Measurements from ENCODE around the gene ST3GAL3.

Gene ST3GAL3

GRCh38 chr1:43919906-43920305 lies 212.6 kb downstream of the ST3GAL3 start:
- no peak overlapping the region for H2AFZ ChIP-seq (ENCODE audit: low read depth, low read length)
- no peaks in the 10 kb centered on the region for H3K79me2 ChIP-seq (ENCODE audit: insufficient read depth, low read length)
- no peaks in the 10 kb centered on the region for H3K27me3 ChIP-seq (ENCODE audit: insufficient read depth, low read length, poor library complexity)
- no peak overlapping the region for H3K4me3 ChIP-seq (ENCODE audit: low read depth in 1 of 2, low read length in 2 of 2)
- peaks cover 11% of the 10 kb centered on the region; the same call in 1 of the 2 replicates for H3K4me1 ChIP-seq (ENCODE audit: insufficient read depth, low read length)
- TF ChIP-seq CTCF (IDR thresholded peaks at IDR 0.05; ENCODE audit: borderline replicate concordance, extremely low read depth, low read length, poor library complexity, severe bottlenecking) (no peak), EZH2 (IDR thresholded peaks at IDR 0.05; ENCODE audit: borderline replicate concordance, low read depth, low read length, severe bottlenecking) (no peak)
- H3K27ac ChIP-seq (ENCODE audit: low read length): 0 out of 2 replicates have a peak overlapping the region, but pooled peaks have one; percentile 4
- no peaks in the 10 kb centered on the region for H3K36me3 ChIP-seq (ENCODE audit: insufficient read depth, low read length)
- H3K9me3 ChIP-seq (ENCODE audit: insufficient read depth, low read length, severe bottlenecking): no peaks in the 10 kb centered on the region
- no peak overlapping the region for H3K9ac ChIP-seq (ENCODE audit: low read depth, low read length)
- ATAC-seq (ENCODE audit: insufficient read depth, low read depth) (peak; percentile 95), DNase-seq (peak; percentile 62)
- no peaks in the 10 kb centered on the region for H4K20me1 ChIP-seq (ENCODE audit: insufficient read depth, low read length)
- H3K4me2 ChIP-seq (ENCODE audit: insufficient read depth, low read length): no peak overlapping the region

- DNase-seq: no peak
- Histone ChIP-seq H3K27ac (ENCODE audit: low read length) (no peak overlapping the region), H3K36me3 (ENCODE audit: insufficient read depth, low read length) (no peaks in the 10 kb centered on the region; the same call in 1 of the 2 replicates), H2AFZ (ENCODE audit: low read depth, low read length) (no peak overlapping the region), H3K79me2 (ENCODE audit: insufficient read depth, low read length) (no peaks in the 10 kb centered on the region), H3K4me2 (ENCODE audit: insufficient read depth, low read length) (no peak overlapping the region), H3K4me1 (ENCODE audit: insufficient read depth, low read length) (peaks cover 11% of the 10 kb centered on the region; the same call in 1 of the 2 replicates), H4K20me1 (ENCODE audit: insufficient read depth, low read length) (no peaks in the 10 kb centered on the region), H3K27me3 (ENCODE audit: insufficient read depth, low read length, poor library complexity) (no peaks in the 10 kb centered on the region), H3K9me3 (ENCODE audit: insufficient read depth, low read length, severe bottlenecking) (no peaks in the 10 kb centered on the region), H3K9ac (ENCODE audit: low read depth, low read length) (no peak overlapping the region), H3K4me3 (ENCODE audit: low read depth in 1 of 2, low read length in 2 of 2) (no peak overlapping the region)
- ATAC-seq (ENCODE audit: insufficient read depth, low read depth): no peak
- no peak for TF ChIP-seq CTCF (IDR thresholded peaks at IDR 0.05; ENCODE audit: borderline replicate concordance, extremely low read depth, low read length, poor library complexity, severe bottlenecking)
- no peak for TF ChIP-seq EZH2 (IDR thresholded peaks at IDR 0.05; ENCODE audit: borderline replicate concordance, low read depth, low read length, severe bottlenecking)
Measured at GRCh38 chr1:43921022-43921421, 213.7 kb downstream of the ST3GAL3 start.

GRCh38 chr1:43924516-43924915 lies 217.2 kb downstream of the ST3GAL3 start:
- Histone ChIP-seq H3K27me3 (ENCODE audit: insufficient read depth, low read length, poor library complexity) (no peaks in the 10 kb centered on the region), H3K79me2 (ENCODE audit: insufficient read depth, low read length) (no peaks in the 10 kb centered on the region), H3K9me3 (ENCODE audit: insufficient read depth, low read length, severe bottlenecking) (no peaks in the 10 kb centered on the region), H4K20me1 (ENCODE audit: insufficient read depth, low read length) (no peaks in the 10 kb centered on the region), H3K9ac (ENCODE audit: low read depth, low read length) (no peak overlapping the region), H3K27ac (ENCODE audit: low read length) (no peak overlapping the region), H3K4me1 (ENCODE audit: insufficient read depth, low read length) (peaks cover 8% of the 10 kb centered on the region; the same call in 1 of the 2 replicates), H3K4me3 (ENCODE audit: low read depth in 1 of 2, low read length in 2 of 2) (no peak overlapping the region), H2AFZ (ENCODE audit: low read depth, low read length) (no peak overlapping the region), H3K36me3 (ENCODE audit: insufficient read depth, low read length) (no peaks in the 10 kb centered on the region; the same call in 1 of the 2 replicates), H3K4me2 (ENCODE audit: insufficient read depth, low read length) (no peak overlapping the region)
- ATAC-seq (ENCODE audit: insufficient read depth, low read depth) (no peak), DNase-seq (no peak)
- no peak for TF ChIP-seq CTCF (IDR thresholded peaks at IDR 0.05; ENCODE audit: borderline replicate concordance, extremely low read depth, low read length, poor library complexity, severe bottlenecking)
- no peak for TF ChIP-seq EZH2 (IDR thresholded peaks at IDR 0.05; ENCODE audit: borderline replicate concordance, low read depth, low read length, severe bottlenecking)

GRCh38 chr1:43925846-43926245 lies 218.5 kb downstream of the ST3GAL3 start:
- TF ChIP-seq EZH2 (IDR thresholded peaks at IDR 0.05; ENCODE audit: borderline replicate concordance, low read depth, low read length, severe bottlenecking): no peak
- ATAC-seq (ENCODE audit: insufficient read depth, low read depth): no peak

More at GRCh38 chr1:43925846-43926245, 218.5 kb downstream of the ST3GAL3 start:
- Histone ChIP-seq H3K4me3 (ENCODE audit: low read depth in 1 of 2, low read length in 2 of 2) (no peak overlapping the region), H3K36me3 (ENCODE audit: insufficient read depth, low read length) (peaks cover 7% of the 10 kb centered on the region), H3K4me1 (ENCODE audit: insufficient read depth, low read length) (no peaks in the 10 kb centered on the region), H3K79me2 (ENCODE audit: insufficient read depth, low read length) (no peaks in the 10 kb centered on the region), H2AFZ (ENCODE audit: low read depth, low read length) (no peak overlapping the region), H3K9ac (ENCODE audit: low read depth, low read length) (no peak overlapping the region), H3K9me3 (ENCODE audit: insufficient read depth, low read length, severe bottlenecking) (no peaks in the 10 kb centered on the region), H4K20me1 (ENCODE audit: insufficient read depth, low read length) (no peaks in the 10 kb centered on the region), H3K27me3 (ENCODE audit: insufficient read depth, low read length, poor library complexity) (no peaks in the 10 kb centered on the region), H3K4me2 (ENCODE audit: insufficient read depth, low read length) (no peak overlapping the region), H3K27ac (ENCODE audit: low read length) (no peak overlapping the region)
- DNase-seq: no peak

All from DND-41 (cell line).